Epithelial cell of esophagus (primary cell): ENCODE data around the gene PBX1.

Experiments used
- DNase-seq: peaks from one replicate; pipeline ENCODE4 v3.0.0; 2010; ENCODE audit warnings: low read depth
- H3K4me3 ChIP-seq: 2 replicates; pipeline ENCODE4 v1.5.1; 2011; ENCODE audit warnings: mild to moderate bottlenecking, low read length, control low read depth
- TF ChIP-seq, protein P1 (sequence below): IDR thresholded peaks from 2 replicates; pipeline ENCODE4 v1.5.1; 2011; ENCODE audit warnings: low read depth, mild to moderate bottlenecking, low read length, control low read depth, inconsistent platforms; ENCODE audit not compliant: insufficient read depth; ENCODE audit errors: missing control alignments

The PBX1 gene

DNA sequence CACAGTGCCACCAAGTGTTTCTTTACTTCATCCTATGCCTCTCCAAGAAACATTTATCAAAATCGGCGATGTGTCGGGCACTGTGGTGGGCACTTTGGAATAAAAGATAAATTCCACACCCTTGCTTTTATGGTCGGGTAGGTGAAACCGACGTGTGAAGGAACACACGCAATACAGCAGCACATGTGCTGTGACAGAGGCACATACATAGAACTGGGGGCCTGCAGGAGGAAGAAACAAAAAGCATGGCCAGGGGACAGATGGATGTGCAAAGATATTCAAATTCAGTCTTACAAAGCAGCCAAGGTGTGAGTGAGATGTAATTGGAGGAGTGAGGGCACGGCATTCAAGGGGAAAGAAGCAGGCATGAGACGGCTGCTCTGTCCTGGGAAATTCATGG, 282.0 kb downstream of the PBX1 start:
- no peak for DNase-seq
- no peak overlapping the region for H3K4me3 ChIP-seq
- TF ChIP-seq, protein P1, sequence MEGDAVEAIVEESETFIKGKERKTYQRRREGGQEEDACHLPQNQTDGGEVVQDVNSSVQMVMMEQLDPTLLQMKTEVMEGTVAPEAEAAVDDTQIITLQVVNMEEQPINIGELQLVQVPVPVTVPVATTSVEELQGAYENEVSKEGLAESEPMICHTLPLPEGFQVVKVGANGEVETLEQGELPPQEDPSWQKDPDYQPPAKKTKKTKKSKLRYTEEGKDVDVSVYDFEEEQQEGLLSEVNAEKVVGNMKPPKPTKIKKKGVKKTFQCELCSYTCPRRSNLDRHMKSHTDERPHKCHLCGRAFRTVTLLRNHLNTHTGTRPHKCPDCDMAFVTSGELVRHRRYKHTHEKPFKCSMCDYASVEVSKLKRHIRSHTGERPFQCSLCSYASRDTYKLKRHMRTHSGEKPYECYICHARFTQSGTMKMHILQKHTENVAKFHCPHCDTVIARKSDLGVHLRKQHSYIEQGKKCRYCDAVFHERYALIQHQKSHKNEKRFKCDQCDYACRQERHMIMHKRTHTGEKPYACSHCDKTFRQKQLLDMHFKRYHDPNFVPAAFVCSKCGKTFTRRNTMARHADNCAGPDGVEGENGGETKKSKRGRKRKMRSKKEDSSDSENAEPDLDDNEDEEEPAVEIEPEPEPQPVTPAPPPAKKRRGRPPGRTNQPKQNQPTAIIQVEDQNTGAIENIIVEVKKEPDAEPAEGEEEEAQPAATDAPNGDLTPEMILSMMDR, result no peak

DNA sequence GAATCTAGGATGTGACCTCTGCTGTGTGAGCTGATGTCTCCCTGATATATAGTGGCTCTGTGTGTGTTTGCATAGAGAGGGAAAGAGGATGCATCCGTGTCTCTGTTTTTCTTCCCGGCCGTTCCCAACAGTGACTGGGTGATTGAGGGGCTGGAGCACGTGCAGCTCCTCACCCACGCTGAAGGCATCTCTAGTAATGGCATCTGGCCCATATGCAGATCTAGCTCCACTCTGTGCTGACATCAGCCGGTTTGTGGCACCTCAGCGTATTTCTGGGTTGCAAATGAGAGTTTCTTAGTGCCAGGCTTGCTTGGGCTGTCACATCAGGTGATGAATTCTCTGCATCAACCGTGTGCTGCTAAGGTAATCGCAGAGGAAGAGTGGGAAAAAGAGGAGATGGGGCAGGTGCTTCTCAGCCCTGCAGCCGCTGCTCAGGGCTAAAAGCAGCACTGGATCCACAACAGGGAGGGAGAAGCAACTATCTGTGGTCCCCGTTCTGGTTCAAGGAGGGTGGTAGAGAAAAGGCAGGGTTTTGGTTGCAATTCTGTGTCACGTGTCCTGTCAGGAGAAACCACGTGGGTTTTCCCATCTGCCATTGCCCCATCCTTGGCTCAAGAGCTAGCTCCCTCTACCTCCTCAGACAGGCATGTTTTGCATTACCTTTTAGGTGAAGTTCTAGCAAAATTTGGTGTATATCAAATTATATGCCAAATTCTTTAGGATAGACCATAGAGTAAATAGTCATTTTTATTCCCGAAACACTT, 282.9 kb downstream of the PBX1 start:
- TF ChIP-seq, protein P1, result no peak
- DNase-seq, result no peak
- H3K4me3 ChIP-seq, result no peak overlapping the region

DNA sequence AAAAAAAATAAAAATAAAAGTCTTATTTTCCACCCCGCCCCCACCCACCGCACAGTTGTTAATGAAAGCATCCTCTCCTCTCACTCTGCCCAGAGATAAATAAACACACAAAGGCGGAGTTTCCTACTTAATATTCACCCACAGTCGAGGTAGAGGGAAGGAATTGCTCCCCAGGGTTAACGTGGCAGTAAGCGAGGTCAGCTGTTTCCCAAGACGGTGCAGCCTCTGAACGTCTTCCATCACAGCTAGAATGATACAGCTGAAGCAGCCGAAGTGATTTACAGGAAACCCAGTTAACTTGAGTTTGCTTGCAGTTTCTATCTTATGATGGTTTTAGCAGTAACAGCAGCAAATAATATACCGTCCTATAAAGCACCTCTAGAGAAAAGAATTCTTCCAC, 283.9 kb downstream of the PBX1 start:
- H3K4me3 ChIP-seq, result no peak overlapping the region
- DNase-seq, result no peak
- TF ChIP-seq, protein P1, result no peak

DNA sequence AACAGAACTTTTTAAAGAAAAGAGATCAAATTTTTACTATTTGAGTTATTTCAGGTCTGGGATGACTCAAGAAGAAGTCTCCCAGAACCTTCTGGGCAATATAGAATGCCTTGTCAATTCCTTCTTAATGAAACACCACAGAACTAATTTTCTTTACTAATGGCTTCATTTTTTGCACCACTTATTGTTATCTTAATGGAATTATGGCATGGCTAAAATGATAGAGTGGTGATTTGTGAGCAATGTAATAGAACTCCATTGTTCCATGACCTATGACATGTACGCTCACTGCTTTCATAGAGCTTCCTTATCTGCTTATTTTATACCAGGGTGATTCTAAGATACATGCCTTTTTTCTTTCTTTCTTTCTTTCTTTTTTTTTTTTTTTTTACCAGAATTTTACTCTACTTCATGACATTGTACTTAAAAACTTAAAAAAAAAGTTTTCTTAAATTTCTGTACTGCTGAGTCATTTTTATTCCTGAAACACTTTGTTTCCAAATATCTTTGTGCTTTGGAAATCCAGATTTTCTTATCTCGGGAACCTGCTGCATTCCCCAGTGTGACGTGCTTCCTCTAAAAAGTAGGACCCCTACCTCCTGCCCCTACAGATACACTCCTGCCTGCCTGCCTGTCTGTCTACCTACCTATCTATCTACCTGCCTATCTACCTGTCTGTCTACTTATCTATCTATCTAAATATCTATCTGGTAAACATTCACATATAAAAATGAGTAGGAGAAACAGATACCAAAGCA, 284.9 kb downstream of the PBX1 start:
- TF ChIP-seq, protein P1, result no peak
- no peak overlapping the region for H3K4me3 ChIP-seq
- no peak for DNase-seq

DNA sequence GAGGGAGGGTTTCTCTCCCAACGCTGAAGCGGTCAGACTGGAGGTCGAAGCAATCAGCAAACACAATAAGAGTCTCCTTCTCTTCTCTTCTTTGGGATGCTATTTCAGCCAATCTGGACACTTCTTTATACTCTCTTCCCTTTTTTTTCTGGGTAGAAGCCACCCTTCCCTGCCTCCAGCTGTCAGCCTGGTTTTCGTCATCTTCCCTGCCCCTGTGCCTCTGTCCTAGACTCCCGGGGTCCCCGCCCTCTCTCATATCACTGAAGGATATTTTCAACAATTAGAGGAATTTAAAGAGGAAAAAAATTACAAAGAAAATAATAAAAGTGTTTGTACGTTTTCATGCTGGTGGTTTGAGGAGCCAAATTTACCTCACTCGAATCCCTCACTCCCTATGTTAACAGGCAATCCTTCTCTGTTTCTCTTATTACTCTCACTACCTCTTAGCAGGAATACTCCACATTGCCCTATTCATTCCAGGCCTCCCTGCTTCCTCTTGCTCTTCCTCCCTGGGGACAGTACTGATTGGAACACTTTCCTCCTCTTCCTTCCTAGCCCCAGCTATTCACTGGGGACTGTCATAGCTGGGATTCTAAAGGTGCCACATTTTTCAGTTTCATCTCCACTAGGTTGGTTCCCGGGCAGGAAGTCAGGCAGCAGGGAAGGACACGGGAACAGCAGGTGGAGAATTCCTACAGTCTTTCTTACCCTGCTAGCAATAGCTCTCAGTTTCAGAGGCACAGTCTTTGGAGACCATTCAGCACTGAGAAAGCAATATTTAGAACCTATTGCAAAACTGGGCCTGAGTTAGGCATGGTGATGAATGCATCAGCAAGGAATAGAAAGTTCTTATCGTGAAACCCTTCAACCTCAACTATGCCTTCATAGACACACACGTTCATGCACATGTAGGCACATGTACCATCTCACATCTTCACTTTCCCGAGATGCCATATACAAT, 288.0 kb downstream of the PBX1 start:
- DNase-seq, result no peak
- H3K4me3 ChIP-seq, result no peak overlapping the region
- TF ChIP-seq, protein P1, result no peak

DNA sequence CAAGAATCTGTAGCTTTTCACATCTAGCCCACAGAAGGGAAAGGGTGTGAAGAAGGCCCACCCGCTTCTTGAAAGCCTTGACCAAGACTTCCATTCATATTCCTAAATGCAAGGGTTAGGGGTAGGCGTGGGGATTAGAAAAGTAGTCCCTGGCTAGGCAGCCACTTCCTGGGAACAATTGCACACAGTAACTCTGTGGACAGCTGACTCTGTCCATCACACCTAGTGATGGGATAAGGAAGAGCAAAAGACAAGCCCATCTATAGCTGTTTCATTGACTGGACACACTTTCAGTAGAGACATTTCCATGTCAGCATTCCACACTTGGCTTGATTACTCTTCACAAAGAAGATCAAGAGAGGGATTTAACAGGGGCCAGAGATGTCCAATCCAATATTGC, 294.2 kb downstream of the PBX1 start:
- TF ChIP-seq, protein P1, result no peak
- H3K4me3 ChIP-seq, result no peak overlapping the region

More for the DNA sequence above, 294.2 kb downstream of the PBX1 start:
- no peak for DNase-seq
